Measurements from ENCODE around the gene ITCH. TPM values are rescaled to one million over a fixed set of nuclear protein-coding genes. Genes with fewer than 3 reads are reported as not detected.

ITCH gene
- total and polyA plus RNA-seq, 2 donors (not counting 3 experiments of a cell fraction or from before 2014, with no cell fraction given), result 6.4 to 57.4 TPM

GRCh38 chr20:34491226-34491931, 128.3 kb downstream of the ITCH start:
- ChIA-PET CTCF (interaction anchor here (2.0 kb wide), 1 partner anchor 178 kb away, joined by 12 read pairs; no protein-coding TSS in a partner anchor), POLR2A (no interaction called here)
- dilution Hi-C loops (cut with MboI; ENCODE audit: extremely low pct_ligation_motif_present, low sequenced_read_pairs), result no loop called here
- no peak for DNase-seq (ENCODE audit: low read depth, low spot score)
- no peaks in the 10 kb centered on the region for H3K9me3 ChIP-seq (replicated peaks; ENCODE audit: control insufficient read depth, insufficient read depth, low read length)
- FAIRE-seq, result no peak
- peaks cover 14 to 19% of the 10 kb centered on the region in 2 experiments for H3K36me3 ChIP-seq (ENCODE audit: control insufficient read depth in 2 of 2, extremely low read depth in 1 of 2, insufficient read depth in 2 of 2, low read length in 2 of 2)
- no peaks in the 10 kb centered on the region for H3K9me1 ChIP-seq (replicated peaks; ENCODE audit: control insufficient read depth, extremely low read depth, insufficient read depth, low read length)
- H3K9ac ChIP-seq (replicated peaks; ENCODE audit: extremely low read depth, insufficient read depth, low read length), result no peak overlapping the region
- no peak overlapping the region for H3K27ac ChIP-seq (ENCODE audit: insufficient read depth, low read depth, low read length)
- intact Hi-C loops (cut with micrococcal nuclease), result no loop called here
- no peaks in the 10 kb centered on the region for H4K20me1 ChIP-seq (replicated peaks; ENCODE audit: control insufficient read depth, extremely low read depth, insufficient read depth, low read length)
- H2AFZ ChIP-seq (ENCODE audit: low read depth, low read length), result no peak overlapping the region
- H3K4me1 ChIP-seq (ENCODE audit: control insufficient read depth, extremely low read depth, insufficient read depth, low read length), result no peaks in the 10 kb centered on the region
- no TSS peak for BruUV-seq (replicated peaks)
- no peak overlapping the region for H3K4me2 ChIP-seq (ENCODE audit: insufficient read depth, low read length)
- TF ChIP-seq MAX (IDR thresholded peaks at IDR 0.05; ENCODE audit: insufficient read depth, insufficient read length) (no peak), GATA2 (IDR thresholded peaks at IDR 0.05; ENCODE audit: insufficient read depth, insufficient read length, low read depth, low read length) (no peak), POLR2AphosphoS5 (IDR thresholded peaks at IDR 0.05; ENCODE audit: insufficient read depth, low read depth, low read length) (no peak), FOS (IDR thresholded peaks at IDR 0.05; ENCODE audit: borderline replicate concordance, insufficient read depth, low read length) (no peak), MYC (IDR thresholded peaks at IDR 0.05; ENCODE audit: low read depth, low read length) (no peak), POLR2A (IDR thresholded peaks at IDR 0.05; ENCODE audit: low read depth, low read length) (no peak)
- TF ChIP-seq, protein P1, sequence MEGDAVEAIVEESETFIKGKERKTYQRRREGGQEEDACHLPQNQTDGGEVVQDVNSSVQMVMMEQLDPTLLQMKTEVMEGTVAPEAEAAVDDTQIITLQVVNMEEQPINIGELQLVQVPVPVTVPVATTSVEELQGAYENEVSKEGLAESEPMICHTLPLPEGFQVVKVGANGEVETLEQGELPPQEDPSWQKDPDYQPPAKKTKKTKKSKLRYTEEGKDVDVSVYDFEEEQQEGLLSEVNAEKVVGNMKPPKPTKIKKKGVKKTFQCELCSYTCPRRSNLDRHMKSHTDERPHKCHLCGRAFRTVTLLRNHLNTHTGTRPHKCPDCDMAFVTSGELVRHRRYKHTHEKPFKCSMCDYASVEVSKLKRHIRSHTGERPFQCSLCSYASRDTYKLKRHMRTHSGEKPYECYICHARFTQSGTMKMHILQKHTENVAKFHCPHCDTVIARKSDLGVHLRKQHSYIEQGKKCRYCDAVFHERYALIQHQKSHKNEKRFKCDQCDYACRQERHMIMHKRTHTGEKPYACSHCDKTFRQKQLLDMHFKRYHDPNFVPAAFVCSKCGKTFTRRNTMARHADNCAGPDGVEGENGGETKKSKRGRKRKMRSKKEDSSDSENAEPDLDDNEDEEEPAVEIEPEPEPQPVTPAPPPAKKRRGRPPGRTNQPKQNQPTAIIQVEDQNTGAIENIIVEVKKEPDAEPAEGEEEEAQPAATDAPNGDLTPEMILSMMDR (IDR thresholded peaks at IDR 0.05; ENCODE audit: extremely low read depth in 1 of 2, insufficient read depth in 1 of 2, low read depth in 1 of 2, low read length in 2 of 2), result no peak
- peaks cover 4% of the 10 kb centered on the region for H3K79me2 ChIP-seq (ENCODE audit: control insufficient read depth, insufficient read depth, low read length)
- H3K27me3 ChIP-seq (ENCODE audit: control insufficient read depth in 2 of 2, insufficient read depth in 2 of 2, low read length in 2 of 2), result no peaks in the 10 kb centered on the region
- H3K4me3 ChIP-seq (replicated peaks in 1 of 3; ENCODE audit: insufficient read depth in 1 of 3, low read depth in 1 of 3, low read length in 3 of 3), result no peak overlapping the region

Data from endothelial cell of umbilical vein (primary cell).